NCI-H774 (cell line): Measurements from ENCODE around the gene ZFYVE27.
A peak's percentile ranks its signal among the peaks of the same experiment; 100 is the strongest.

Source experiments
- DNase-seq: peaks from one replicate; lab custom pipeline; 2025; lab: John Stamatoyannopoulos, UW

Gene ZFYVE27

DNA sequence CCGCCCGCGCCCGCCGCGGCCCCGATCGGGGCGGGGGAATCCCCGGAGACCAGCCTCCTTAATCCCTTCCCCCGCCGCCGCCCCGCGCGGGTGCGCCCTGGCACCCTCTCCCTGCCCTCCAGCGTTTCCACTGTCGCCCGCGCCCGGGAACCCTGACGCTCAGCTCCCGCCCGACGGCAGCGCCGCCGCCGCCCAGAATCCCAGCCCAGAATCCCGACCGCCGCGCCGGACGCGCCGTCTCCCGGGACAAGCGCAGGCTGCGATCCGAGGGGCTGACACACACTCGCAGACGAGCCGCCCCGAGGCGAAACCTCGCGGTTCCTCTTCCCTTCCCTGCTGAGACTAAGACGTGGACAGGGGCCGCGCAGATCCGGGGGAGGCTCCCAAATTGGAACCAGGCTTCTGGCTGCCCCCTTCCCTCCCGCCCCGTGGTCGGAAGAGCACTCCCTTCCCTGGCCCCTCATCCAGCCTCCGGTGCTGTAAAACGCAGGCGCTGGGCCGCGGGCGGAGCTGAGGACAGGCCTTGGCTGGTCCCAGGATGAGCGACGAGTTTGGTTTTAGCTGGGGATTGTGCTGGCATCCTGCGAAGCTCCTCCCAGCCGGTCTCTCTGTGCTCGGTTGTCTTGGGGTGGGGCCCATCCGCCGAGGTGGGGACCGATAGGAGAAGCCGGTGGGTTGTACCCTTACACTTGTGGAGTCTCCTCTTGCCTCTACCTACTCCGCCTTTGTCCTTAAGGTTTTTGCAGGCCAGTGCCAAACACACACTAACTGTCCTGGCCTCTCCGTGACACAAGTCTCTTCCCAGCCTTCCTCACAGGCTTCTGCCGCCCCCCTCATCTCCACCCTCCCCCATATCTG is 22.3 kb upstream of the ZFYVE27 start:
- no peak for DNase-seq

DNA sequence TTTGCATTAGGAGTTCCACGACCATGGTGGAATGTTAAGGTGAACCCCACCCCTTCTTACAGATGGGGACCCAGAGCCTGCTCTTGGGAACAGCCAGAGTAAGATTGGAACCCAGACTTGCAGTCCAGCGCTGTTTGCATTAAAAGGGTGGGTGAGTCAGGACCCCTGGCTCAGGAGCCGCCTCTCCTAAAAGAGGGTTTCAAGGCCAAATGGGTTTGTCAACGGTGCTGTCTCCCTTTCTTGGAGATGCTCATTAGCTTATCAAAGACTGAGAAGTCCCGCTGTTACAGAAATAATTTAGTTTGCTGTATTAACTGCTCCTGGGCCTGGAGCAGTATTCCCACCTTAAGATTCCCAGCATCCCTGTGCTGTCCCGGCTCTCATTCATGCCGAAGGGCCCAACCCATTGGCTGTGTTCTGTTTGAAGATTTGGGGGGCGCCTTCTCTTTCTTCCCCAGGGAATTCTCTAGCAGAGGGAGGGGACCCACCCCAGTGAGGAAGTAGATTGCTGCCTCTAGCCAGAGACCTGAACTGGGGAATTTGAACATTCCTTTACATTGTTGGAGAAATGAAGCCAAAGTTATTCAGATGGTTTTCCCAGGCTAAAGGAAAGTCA is 21.6 kb upstream of the ZFYVE27 start:
- DNase-seq: no peak

DNA sequence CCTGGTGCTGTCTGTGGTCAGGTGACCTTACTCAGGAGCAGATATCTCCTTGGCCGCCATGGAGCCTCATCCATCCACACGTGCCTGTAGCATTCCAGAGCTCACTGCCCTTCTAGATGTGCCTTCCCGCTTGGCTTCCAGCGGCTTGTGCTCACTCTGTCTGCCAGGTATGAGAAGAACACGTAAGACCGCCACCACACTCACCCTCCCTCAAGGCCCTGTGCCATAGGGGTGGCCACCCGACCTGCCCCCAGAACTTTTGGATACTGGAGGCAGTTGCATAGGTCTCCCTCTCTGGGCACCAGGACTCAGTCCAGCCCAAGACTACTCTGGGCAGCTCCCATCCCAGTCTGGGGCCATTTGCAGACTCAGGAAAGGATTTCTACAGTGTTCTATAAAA is 19.3 kb upstream of the ZFYVE27 start:
- DNase-seq: no peak

DNA sequence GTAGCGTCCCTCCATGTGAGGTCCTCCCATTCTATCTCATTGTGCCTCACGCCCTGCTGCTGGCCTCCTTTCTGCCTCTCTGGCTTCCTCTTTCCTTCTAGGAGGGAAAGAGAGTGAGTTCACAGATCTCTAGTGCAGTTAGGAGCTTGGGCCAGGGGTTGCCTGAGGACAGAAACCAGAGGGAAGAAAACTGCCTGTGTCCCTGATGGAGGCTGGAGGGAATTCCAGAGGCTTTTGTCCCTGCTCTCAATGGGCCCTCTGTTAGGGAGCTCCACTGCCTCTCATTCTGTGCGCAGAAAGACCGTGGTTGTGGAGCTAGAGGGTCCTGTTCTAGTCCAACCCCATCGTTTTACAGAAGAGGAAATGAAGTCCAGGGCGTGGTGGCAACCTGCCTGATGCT is 18.8 kb upstream of the ZFYVE27 start:
- no peak for DNase-seq

DNA sequence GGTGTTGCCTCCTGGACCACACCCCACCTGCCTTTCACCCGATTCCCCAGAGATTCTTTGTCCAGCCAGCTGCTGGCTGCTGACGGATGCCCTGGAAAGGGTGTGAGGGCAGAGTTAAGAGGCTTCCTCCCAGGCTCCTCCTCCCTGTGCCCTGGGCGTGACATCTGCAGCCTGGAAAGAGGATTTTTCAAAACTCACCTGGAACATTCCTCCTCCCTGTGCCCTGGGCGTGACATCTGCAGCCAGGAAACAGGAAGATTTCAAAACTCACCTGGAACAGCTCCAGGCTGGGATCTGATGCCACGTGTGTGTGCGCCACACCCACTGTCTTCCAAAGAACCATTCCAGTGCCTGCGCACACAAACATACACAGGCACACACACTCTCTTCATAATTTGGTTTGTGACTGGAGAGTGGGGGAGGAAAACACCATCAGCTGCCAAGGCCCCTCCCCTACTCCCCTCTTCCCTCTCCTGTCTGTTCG is 18.2 kb upstream of the ZFYVE27 start:
- DNase-seq: peak; percentile 26

DNA sequence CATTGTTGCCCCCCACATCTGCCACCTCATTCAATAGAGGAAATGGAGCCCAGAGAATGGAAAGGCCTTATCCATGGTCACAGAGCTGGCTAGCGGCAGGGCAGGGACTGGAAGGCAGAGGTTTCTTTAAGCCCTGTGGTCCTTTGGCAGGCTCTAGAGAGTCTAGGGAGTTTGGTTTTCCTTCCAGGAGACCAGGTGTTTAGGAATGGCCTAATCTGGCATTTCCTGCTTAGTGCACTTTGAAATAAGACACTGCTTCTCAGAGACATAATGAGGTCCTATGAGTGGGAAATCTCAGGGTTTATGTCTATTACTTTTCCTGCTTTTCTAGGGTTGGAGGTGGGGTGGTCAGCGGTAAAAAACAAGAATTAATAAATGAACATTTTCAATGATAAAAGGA is 17.3 kb upstream of the ZFYVE27 start:
- no peak for DNase-seq

DNA sequence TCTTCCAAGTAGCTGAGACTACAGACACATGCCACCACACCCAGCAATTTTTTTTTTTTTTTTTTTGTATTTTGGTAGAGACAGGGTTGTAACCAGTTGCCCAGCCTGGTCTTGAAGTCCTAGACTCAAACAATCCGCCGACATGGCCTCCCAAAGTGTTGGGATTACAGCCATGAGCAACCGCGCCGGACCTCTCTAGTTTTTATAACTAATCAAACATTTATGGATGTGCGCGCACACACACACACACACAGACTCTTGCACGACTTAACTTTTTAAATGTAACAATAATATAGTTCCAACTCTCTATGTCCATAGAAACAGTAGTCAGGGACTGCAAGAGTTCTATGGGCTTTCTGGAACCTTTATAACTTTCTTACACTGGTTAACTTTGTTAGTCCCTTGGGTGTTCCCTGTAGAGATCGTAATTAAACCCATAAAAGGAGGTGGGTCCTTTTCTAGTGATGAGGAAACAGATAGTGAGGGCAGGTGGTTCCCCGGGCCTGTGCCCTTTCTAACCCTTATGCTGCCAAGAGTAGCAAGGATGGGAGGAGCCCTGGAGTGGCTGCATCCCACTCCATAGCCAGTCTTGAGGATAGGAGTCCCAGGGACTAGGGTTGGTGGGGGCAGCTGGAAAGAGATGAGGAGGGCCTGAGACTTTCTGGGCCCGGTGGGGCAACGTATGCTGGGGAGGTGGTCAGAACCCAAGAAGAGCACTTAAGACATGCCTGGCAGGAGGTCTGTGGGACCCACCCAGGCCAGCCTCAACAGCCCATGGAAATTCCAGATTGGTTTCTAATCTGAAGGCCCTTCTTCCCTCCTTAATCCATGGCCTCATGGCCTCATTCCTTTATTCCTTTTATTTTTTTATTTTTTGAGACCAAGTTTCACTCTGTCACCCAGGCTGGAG is 14.8 kb upstream of the ZFYVE27 start:
- no peak for DNase-seq

DNA sequence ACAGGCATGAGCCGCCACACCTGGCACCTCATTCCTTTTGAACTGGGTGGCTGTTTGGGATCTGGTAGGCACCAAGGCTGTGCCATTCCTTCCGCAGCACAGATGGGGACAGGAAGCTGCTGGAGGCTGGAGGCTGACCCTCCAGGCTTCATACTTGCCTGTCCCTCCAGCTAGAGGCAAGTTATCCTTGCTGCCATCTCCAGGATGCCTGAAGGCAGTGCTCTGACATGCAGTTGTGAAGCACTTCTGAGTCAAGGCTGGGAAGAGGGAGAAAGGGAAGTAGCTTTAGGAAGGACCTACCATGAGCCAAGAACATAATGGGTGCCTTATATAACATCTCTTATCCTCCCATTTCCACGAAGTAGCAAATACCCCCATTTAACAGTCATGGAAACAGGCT is 13.9 kb upstream of the ZFYVE27 start:
- DNase-seq: no peak

DNA sequence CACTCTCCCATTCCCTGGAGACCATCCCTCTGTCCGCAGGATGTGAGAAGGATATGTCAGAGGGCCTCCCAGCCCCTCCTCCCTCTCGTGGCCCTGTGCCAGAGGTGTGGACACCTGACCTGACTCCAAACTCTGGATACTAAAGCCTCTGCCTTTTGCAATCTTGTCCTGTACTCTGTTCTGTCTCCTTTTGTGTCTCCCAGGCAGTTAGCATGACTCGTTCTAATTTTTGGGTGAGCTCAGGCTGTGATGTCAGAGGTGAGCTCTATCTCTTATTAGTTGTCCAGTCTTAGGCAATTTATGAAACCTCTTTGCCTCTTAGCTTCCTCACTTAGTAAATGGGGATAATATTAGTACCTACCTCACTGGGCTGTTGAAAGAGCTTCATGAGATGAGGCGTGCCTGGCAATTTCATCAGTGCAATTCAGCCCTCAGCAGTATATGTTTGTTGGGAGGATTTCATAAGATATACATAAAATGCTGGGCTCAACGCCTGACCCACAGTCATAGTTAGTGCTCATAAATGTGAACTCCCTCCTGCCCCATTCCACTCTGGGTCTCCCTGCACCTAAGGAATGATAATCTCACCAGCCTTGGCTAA is 12.5 kb upstream of the ZFYVE27 start:
- no peak for DNase-seq

DNA sequence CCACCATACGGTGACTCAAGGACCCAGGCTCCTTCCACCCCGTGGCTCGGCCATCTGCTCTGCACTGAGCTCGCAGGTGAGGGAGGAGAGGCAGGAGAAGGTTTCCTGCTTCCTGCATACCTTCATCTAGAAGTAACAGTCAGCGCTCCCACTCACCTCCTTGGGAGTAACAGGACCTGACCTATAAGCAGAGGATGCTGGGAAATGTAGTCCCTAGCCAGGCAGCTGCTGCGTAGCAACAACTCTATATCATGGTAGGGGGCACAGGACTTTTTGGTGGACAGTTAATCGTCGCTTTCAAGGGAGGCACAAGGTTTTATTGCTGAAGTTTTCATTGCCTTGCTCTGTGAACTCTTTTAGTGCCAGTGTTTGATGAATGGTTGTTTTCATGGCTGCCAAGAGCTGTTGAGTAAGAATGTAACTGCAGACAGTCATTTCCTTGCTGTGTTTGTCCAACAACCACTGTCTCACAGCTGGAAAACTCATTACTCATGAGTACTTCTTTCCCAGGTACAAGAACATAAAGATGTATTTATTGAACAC is 10.2 kb upstream of the ZFYVE27 start:
- no peak for DNase-seq

DNA sequence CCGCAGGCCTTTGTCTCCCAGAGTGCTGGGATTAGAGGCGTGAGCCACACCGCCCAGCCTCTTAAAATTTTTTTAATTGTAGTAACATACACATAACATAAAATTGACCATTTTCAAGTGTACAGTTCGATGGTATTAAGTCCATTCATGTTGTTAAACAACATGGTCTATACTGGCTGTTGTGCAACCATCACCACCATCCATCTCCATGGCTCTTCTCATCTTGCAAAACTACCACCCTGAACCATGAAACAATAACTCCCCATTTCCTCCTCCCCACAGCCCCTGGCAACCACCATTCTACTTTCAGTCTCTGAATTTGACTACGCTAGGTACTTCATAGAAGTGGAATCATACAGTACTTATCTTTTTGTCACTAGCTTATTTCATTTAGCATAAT is 7.9 kb upstream of the ZFYVE27 start:
- DNase-seq: no peak

DNA sequence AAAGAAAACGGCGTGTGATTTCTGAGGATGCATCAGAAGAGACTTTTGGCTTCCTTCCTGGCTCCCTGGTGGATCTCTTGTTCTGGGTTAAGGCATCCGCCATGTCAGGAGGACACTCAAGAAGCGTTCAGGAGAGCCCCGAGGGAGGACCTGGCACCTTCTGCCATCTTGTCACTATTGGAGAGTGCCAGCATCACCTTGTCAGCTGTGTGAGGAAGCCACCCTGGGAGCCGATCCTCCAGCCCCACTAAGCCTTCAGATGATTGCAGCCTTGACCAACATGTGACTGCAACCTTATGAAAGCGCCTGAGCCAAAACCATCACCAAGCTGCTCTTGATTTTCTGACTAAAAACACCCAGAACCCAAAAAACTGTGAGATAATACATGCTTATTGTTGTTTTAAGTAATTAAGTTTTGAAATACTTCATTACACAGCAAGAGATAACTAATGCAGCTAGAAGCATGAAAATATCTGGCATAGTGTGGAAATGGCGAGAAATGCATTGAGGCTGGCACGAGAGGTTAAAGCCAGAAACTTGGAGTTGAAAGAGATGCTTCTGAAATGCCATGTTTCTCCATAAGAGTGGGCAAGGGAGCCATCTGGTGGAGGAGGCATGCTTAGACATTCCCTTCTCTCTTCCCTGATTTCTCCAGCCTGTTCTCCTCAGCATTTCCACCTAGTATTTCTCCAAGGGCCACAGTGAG is 5.4 kb upstream of the ZFYVE27 start:
- peak; percentile 14 for DNase-seq

DNA sequence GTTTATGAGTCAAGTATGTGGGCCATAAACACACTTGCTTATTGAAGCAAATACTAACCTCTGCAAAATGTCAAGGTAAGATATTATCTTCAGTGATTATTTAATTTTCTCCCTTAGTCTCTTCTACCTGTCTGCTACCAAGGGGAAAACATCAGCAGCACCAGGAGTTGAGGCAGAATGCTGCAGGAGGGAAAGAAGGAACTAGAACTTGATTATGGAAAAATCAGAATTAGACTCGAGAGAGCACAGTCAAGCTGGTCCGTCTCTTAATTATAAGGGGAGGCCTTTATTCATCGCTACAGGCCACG is 4.9 kb upstream of the ZFYVE27 start:
- DNase-seq: no peak

DNA sequence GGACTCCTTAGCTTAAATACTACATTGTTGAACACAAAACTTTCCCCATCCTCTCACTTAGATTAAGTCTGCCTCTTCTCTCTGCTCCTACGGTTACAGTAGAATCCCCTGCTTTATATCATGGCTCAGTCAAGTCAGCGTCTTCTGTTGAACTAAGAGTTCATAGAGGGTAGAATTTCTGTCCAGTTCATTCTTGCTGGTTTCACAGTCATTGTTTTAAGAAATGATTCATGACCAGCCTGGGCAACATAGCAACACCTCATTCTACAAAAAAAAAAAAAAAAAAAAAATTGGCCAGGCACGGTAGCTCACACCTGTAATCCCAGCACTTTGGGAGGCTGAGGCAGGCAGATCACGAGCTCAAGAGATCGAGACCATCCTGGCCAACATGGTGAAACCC is 3.7 kb upstream of the ZFYVE27 start:
- DNase-seq: no peak

DNA sequence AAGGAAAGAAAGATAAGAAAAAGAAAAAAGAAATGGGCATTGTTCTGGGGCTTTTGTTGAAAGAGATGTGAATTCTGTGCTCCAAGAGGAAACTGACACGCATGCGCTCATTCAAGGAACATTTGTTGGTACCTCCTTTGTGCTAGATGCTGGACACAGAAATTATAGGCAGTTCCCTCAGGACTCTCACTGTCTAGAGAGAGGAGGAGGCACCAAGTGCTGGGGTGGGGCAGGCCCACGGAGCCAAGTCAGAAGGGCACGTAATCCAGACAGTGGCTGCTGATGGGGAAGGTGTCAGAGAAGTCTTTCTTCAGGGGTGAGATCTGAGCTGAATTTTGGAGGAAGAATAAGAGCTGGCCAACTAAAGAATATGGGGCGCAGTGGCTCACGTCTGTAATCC is 2.9 kb upstream of the ZFYVE27 start:
- no peak for DNase-seq

DNA sequence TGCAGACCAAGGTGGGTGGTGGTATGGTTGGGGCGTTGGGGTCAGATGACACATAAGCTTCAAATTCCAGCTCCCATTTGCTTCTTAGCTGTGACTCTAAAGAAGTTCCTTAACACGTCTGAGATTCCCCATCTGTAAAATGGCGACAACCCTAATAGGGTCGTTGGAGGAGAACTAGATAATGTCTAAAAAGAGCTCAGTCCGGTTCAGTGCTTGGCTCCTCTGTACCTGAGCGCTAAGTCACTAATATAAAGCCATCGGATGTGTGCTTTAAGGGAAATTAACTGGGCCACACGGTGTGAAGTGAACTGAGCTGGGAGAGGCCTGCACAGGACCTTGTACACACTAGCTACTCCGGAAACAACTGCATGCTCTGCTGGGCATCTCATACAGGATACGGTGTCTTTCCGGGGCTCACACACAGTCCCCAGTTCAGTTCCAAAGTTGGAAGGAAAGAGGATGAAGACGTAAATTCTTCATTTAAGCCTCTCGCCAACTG is 476 bp upstream of the ZFYVE27 start:
- no peak for DNase-seq

DNA sequence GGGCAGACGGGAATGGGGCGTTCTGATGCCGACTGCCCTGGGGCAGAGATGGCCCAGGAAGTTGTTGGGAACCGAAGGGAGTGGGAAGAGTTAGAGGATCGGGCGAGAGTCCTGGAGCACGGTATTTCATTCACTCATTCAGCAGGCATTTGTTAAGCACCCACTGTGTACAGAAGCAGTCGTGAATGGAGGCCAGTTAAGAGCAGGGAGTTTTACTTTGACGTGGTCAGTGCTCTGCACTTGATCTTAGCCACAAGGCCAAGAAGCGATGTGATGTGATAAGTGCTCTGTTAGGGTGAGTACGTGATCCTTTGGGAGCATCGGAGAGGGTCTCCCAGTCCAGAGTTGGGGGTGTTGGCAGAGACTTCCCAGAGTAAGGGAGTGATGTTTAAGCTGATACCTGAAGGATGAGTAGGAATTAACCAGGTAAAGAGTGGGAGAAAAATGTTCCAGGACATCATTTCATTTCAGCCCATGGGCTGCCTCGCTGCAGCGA is 890 bp downstream of the ZFYVE27 start:
- DNase-seq: no peak

DNA sequence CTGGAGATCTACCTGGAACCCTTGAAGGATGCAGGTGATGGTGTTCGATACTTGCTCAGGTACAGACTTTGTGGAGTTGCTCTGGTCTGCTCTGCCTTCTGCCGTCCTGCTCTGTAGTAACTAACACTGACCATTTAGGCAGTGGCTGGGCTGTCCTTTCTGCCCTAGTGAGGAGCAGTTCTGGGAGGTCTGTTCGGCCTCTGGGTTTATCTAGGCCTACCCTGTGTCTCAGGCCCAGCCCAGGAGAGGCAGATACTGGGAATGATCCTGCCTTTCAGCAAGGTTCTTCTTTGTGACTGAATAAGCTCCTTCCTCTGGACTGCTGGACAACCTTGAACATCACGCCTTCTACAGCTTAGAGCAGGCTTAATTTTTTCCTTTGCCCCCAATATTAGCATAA is 1.7 kb downstream of the ZFYVE27 start:
- DNase-seq: no peak

DNA sequence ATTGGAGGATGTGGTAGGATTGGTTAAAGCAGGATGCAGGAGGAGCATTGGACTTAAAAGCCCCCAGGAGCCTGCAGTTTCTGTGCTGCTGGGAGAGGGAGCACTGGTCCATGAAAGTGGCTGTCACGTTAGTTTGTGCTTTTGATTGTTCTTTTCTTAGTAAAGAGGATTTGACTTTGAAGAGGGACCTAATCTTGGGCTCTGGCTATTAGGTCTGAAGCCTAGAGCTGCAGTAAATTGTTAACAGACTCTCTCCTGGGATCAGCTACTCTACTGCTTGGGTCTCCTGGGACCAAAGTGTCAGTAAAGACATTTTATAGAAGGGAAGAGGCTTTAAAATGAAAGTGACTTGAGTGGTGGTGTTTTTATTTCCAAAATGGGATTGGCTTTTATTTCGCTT is 3.7 kb downstream of the ZFYVE27 start:
- no peak for DNase-seq

DNA sequence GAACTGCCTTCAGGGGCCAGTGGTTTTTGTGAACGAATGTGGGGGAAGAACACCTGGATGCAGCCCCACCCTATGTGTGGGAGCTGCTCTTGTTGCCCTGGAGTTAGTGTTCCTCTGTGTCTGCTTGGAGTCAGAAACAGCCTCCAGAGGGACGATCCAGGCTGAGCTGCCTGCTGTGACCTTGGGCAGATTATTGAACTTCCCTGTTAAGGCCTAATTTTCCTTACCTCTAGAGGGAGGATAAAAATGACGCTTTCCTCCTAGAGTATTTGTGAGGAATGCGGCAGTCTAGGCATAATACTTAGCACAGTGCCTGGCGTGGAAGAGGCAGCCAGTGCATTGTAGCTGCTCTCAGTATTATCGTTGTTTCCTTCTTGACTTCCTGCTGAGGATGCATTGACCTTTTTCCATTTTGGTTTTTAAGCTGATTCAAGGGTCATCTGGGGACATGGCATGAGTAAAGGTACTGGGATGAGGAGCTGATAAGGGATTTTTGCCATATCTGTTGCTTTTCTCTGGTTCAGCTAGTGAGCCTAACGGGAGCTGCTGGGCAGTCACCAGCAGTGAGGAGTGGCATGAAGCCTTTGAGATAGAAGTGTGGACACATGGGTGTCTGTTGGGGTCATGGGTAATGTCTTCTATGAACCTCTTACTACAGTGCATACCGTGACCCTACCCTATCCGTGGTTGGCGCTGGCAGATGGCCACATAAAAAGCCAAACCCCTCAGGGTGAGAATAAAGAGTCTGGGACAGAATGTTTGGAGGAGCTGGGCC is 6.4 kb downstream of the ZFYVE27 start:
- no peak for DNase-seq
